SK-N-SH (cell line): Measurements from ENCODE around the gene SLC35F4. TPM values are rescaled to one million over a fixed set of nuclear protein-coding genes. Genes with fewer than 3 reads are reported as not detected.

ENCODE experiments used
- CTCF ChIA-PET: fragments of 300-600, 350-600 bp; formaldehyde crosslinking; extraction: SDS; loops from one replicate; lab custom pipeline; 2021; lab: Yijun Ruan, JAX
- POLR2A ChIA-PET: fragments of 350-600 bp; sonication (Branson Sonifier 250); formaldehyde crosslinking; extraction: SDS; loops from one replicate; lab custom pipeline; 2020; ENCODE audit warnings: antibody characterized with exemption, inconsistent platforms; lab: Yijun Ruan, JAX
- DNase-seq: peaks from one replicate; pipeline ENCODE4 v3.0.0; 2012
- H2AFZ ChIP-seq: fragments of 200-600 bp; sonication (generic); 2 replicates; pipeline ENCODE4 v1.8.1; 2016; ENCODE audit warnings: antibody characterized with exemption, mild to moderate bottlenecking, low read depth
- H3F3A ChIP-seq: fragments of 200-600 bp; sonication (generic); replicated peaks from 2 replicates; pipeline ENCODE3; 2016; ENCODE audit warnings: antibody characterized with exemption, mild to moderate bottlenecking; ENCODE audit not compliant: insufficient read depth
- H3K27ac ChIP-seq, 2 experiments: fragments of 200-500 bp in 1 of 2; fragments of 200-600 bp in 1 of 2; sonication (Bioruptor generic) in 1 of 2; sonication (generic), shearing (Covaris generic) in 1 of 2; 2 replicates each; pipeline versions ENCODE4 v1.5.1 to v1.6.1; 2014 to 2016; ENCODE audit warnings: low read depth in 2 of 2, inconsistent platforms in 1 of 2, low read length in 1 of 2, mild to moderate bottlenecking in 1 of 2, mixed read lengths in 1 of 2
- H3K27me3 ChIP-seq: fragments of 200-600 bp; sonication (generic), shearing (Covaris generic); 2 replicates; pipeline ENCODE4 v1.6.1; 2016; ENCODE audit warnings: mixed run types; ENCODE audit not compliant: insufficient read depth
- H3K36me3 ChIP-seq, 2 experiments: fragments of 200-500 bp in 1 of 2; fragments of 200-600 bp in 1 of 2; sonication (Bioruptor generic) in 1 of 2; sonication (generic) in 1 of 2; replicated peaks in 1 of 2; 2 replicates each; pipeline versions ENCODE3 to v1.5.1; 2014 to 2016; ENCODE audit warnings: low read length in 1 of 2, mild to moderate bottlenecking in 1 of 2; ENCODE audit not compliant: insufficient read depth in 2 of 2, control insufficient read depth in 1 of 2
- H3K4me1 ChIP-seq, 2 experiments: fragments of 200-500 bp in 1 of 2; fragments of 200-600 bp in 1 of 2; sonication (Bioruptor generic) in 1 of 2; sonication (generic), shearing (Covaris generic) in 1 of 2; 2 replicates each; pipeline versions ENCODE4 v1.5.1 to v1.6.1; 2014 to 2016; ENCODE audit warnings: low read depth in 1 of 2, low read length in 1 of 2, mixed run types in 1 of 2; ENCODE audit not compliant: insufficient read depth in 2 of 2, control insufficient read depth in 1 of 2
- H3K4me2 ChIP-seq: fragments of 200-600 bp; sonication (generic), shearing (Covaris generic); 2 replicates; pipeline ENCODE4 v1.6.1; 2017; ENCODE audit warnings: mixed run types
- H3K4me3 ChIP-seq, 2 experiments: fragments of 200-500 bp in 1 of 2; fragments of 200-600 bp in 1 of 2; sonication (Bioruptor generic) in 1 of 2; sonication (generic), shearing (Covaris generic) in 1 of 2; 2 replicates each; pipeline versions ENCODE4 v1.5.1 to v1.8.1; 2014 to 2016; ENCODE audit warnings: low read depth in 2 of 2, inconsistent platforms in 1 of 2, low read length in 1 of 2, mild to moderate bottlenecking in 1 of 2, mixed read lengths in 1 of 2, moderate library complexity in 1 of 2
- H3K79me2 ChIP-seq: fragments of 200-600 bp; sonication (generic); 2 replicates; pipeline ENCODE4 v1.8.1; 2017; ENCODE audit warnings: mild to moderate bottlenecking; ENCODE audit not compliant: insufficient read depth
- H3K9ac ChIP-seq: fragments of 200-600 bp; sonication (generic); 2 replicates; pipeline ENCODE4 v1.6.1; 2017; ENCODE audit warnings: mixed run types
- H3K9me2 ChIP-seq: fragments of 200-600 bp; sonication (generic); 2 replicates; pipeline ENCODE4 v1.6.1; 2017; ENCODE audit warnings: mixed run types
- H3K9me3 ChIP-seq: fragments of 200-600 bp; sonication (generic); 2 replicates; pipeline ENCODE4 v1.6.1; 2017; ENCODE audit warnings: mixed run types, mild to moderate bottlenecking, moderate library complexity
- H4K20me1 ChIP-seq: fragments of 200-600 bp; sonication (generic); 2 replicates; pipeline ENCODE4 v1.6.1; 2017; ENCODE audit warnings: mild to moderate bottlenecking, mixed run types; ENCODE audit not compliant: insufficient read depth
- FOSL2 ChIP-seq: IDR thresholded peaks from 2 replicates; pipeline ENCODE4 v1.4.0; 2012; ENCODE audit warnings: low read depth, mild to moderate bottlenecking, moderate library complexity, borderline replicate concordance
- FOXJ3 ChIP-seq: sonication (generic); formaldehyde crosslinking; IDR thresholded peaks from 2 replicates; pipeline ENCODE4 v1.5.1; 2020; ENCODE audit warnings: mild to moderate bottlenecking, missing genetic modification reagents
- FOXM1 ChIP-seq: IDR thresholded peaks from 2 replicates; pipeline ENCODE4 v1.4.0; 2012; ENCODE audit warnings: low read depth, mild to moderate bottlenecking
- GABPA ChIP-seq: IDR thresholded peaks from 2 replicates; pipeline ENCODE4 v1.4.0; 2012; ENCODE audit warnings: low read depth, mild to moderate bottlenecking
- GATA2 ChIP-seq: sonication (generic); formaldehyde crosslinking; IDR thresholded peaks from 2 replicates; pipeline ENCODE4 v1.5.0; 2020; ENCODE audit warnings: mild to moderate bottlenecking, missing genetic modification reagents
- JUND ChIP-seq: IDR thresholded peaks from 2 replicates; pipeline ENCODE4 v1.4.0; 2012
- MAX ChIP-seq: IDR thresholded peaks from 2 replicates; pipeline ENCODE4 v1.4.0; 2012; ENCODE audit warnings: low read depth
- MXI1 ChIP-seq: IDR thresholded peaks from 2 replicates; pipeline ENCODE4 v1.6.1; 2012; ENCODE audit warnings: mild to moderate bottlenecking, low read depth, low read length, improper control_type of control experiment
- NFIC ChIP-seq: IDR thresholded peaks from 2 replicates; pipeline ENCODE4 v1.4.0; 2012; ENCODE audit warnings: borderline replicate concordance
- RAD21 ChIP-seq: IDR thresholded peaks from 2 replicates; pipeline ENCODE4 v1.6.1; 2012; ENCODE audit warnings: mild to moderate bottlenecking, low read length
- RFX5 ChIP-seq: IDR thresholded peaks from 2 replicates; pipeline ENCODE4 v1.6.1; 2012; ENCODE audit warnings: mild to moderate bottlenecking, improper control_type of control experiment, low read length
- SMC3 ChIP-seq: IDR thresholded peaks from 2 replicates; pipeline ENCODE4 v1.6.1; 2012; ENCODE audit warnings: low read depth, low read length, improper control_type of control experiment
- TAF1 ChIP-seq: IDR thresholded peaks from 2 replicates; pipeline ENCODE4 v1.6.1; 2012; ENCODE audit warnings: low read depth, mild to moderate bottlenecking, low read length, moderate library complexity, borderline replicate concordance
- TCF12 ChIP-seq: IDR thresholded peaks from 2 replicates; pipeline ENCODE4 v1.4.0; 2012
- USF2 ChIP-seq: fragments of 150-350 bp; IDR thresholded peaks from 2 replicates; pipeline ENCODE4 v1.6.1; 2017; ENCODE audit warnings: antibody characterized with exemption, low read length, low read depth, borderline replicate concordance
- YY1 ChIP-seq: IDR thresholded peaks from 2 replicates; pipeline ENCODE4 v1.4.0; 2012; ENCODE audit warnings: low read depth, mild to moderate bottlenecking
- WGBS: methylation state at CpG from one replicate; pipeline ENCODE4 v1.1.6; 2017; ENCODE audit warnings: low lambda C conversion rate; 5-methylcytosine and 5-hydroxymethylcytosine counted together
- polyA plus RNA-seq, 3 experiments: library from polyadenylated mRNA; depleted of rRNA; stranded (reverse); fragments of >200 nt; gene quantifications; 2 replicates each; pipeline ENCODE4 v1.2.3, GENCODE V29; 2012
- TF ChIP-seq, protein P1 (sequence below): fragments of 200-600 bp; sonication (generic); IDR thresholded peaks from 2 replicates; pipeline ENCODE4 v1.6.1; 2017; ENCODE audit warnings: antibody characterized with exemption, mild to moderate bottlenecking, moderate library complexity

The SLC35F4 gene
- polyA plus RNA-seq, 1 of the 3 experiments (the other 2 are of a cell fraction), result not detected

GRCh38 chr14:57612946-57613345 lies 252.9 kb downstream of the SLC35F4 start:
- TF ChIP-seq GATA2 (no peak), JUND (no peak), GABPA (no peak), SMC3 (no peak), MXI1 (no peak), RFX5 (no peak), YY1 (no peak), RAD21 (no peak), TCF12 (no peak), FOXM1 (no peak), USF2 (no peak), MAX (no peak)
- TF ChIP-seq, protein P1, sequence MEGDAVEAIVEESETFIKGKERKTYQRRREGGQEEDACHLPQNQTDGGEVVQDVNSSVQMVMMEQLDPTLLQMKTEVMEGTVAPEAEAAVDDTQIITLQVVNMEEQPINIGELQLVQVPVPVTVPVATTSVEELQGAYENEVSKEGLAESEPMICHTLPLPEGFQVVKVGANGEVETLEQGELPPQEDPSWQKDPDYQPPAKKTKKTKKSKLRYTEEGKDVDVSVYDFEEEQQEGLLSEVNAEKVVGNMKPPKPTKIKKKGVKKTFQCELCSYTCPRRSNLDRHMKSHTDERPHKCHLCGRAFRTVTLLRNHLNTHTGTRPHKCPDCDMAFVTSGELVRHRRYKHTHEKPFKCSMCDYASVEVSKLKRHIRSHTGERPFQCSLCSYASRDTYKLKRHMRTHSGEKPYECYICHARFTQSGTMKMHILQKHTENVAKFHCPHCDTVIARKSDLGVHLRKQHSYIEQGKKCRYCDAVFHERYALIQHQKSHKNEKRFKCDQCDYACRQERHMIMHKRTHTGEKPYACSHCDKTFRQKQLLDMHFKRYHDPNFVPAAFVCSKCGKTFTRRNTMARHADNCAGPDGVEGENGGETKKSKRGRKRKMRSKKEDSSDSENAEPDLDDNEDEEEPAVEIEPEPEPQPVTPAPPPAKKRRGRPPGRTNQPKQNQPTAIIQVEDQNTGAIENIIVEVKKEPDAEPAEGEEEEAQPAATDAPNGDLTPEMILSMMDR, result no peak
- DNase-seq, result no peak
- no peaks in the 10 kb centered on the region for H3K36me3 ChIP-seq
- no peaks in the 10 kb centered on the region for H3K9me2 ChIP-seq
- no peak overlapping the region for H3K4me3 ChIP-seq
- H3K9ac ChIP-seq, result no peak overlapping the region
- no peaks in the 10 kb centered on the region for H3K4me1 ChIP-seq
- no peaks in the 10 kb centered on the region for H3K79me2 ChIP-seq
- no peaks in the 10 kb centered on the region for H3F3A ChIP-seq
- no peak overlapping the region for H3K4me2 ChIP-seq
- H3K27ac ChIP-seq, result no peak overlapping the region
- no peaks in the 10 kb centered on the region for H3K9me3 ChIP-seq
- no peaks in the 10 kb centered on the region for H3K27me3 ChIP-seq
- CTCF ChIA-PET, result interaction anchor here (1.0 kb wide), 1 partner anchor 11 kb away, joined by 3 read pairs; no protein-coding TSS in a partner anchor
- no peak overlapping the region for H2AFZ ChIP-seq
- POLR2A ChIA-PET, result no interaction called here
- no peaks in the 10 kb centered on the region for H4K20me1 ChIP-seq
- 6% methylated on average over 2 of the region's 2 CpGs for WGBS

GRCh38 chr14:57611555-57612075 lies 254.3 kb downstream of the SLC35F4 start:
- WGBS, result 2% methylated on average over 2 of the region's 2 CpGs
- no peaks in the 10 kb centered on the region for H3K9me2 ChIP-seq
- no peaks in the 10 kb centered on the region for H3K79me2 ChIP-seq
- H3K27ac ChIP-seq, result no peak overlapping the region
- no peak overlapping the region for H3K4me2 ChIP-seq
- no peaks in the 10 kb centered on the region; a peak in 1 of 4 replicates for H3K4me1 ChIP-seq
- CTCF ChIA-PET, result interaction anchor here (1.2 kb wide), 1 partner anchor 9 kb away, joined by 3 read pairs; no protein-coding TSS in a partner anchor
- no peaks in the 10 kb centered on the region for H3F3A ChIP-seq
- no peak overlapping the region for H3K4me3 ChIP-seq
- TF ChIP-seq SMC3 (no peak), NFIC (no peak), TAF1 (no peak), FOSL2 (no peak), FOXJ3 (CRISPR knock-in tag) (no peak), MAX (no peak)
- POLR2A ChIA-PET, result no interaction called here
- no peaks in the 10 kb centered on the region for H3K27me3 ChIP-seq
- H3K9me3 ChIP-seq, result no peaks in the 10 kb centered on the region
- no peak overlapping the region for H3K9ac ChIP-seq
- H4K20me1 ChIP-seq, result no peaks in the 10 kb centered on the region
- H3K36me3 ChIP-seq, result no peaks in the 10 kb centered on the region
- no peak overlapping the region for H2AFZ ChIP-seq
- DNase-seq, result no peak
